IMR-90 (cell line): ENCODE measurements around the gene NHLRC2. TPM values are rescaled to one million over a fixed set of nuclear protein-coding genes. Genes with fewer than 3 reads are reported as not detected.

Experiments used
- ATAC-seq: fragments of 200-7000 bp; cut with Tn5 transposase; 2 replicates; pipeline ENCODE4 v1.9.1; 2020; ENCODE audit warnings: low read depth, mild to moderate bottlenecking, moderate library complexity
- BruUV-seq: library from RNA; stranded (reverse); fragments of 400-500 nt; replicated peaks from 2 replicates; lab custom pipeline; 2021; lab: Mats Ljungman, UMichigan
- CTCF ChIA-PET: fragments of 300-600 bp; formaldehyde crosslinking; extraction: SDS; loops from one replicate; lab custom pipeline; 2021; ENCODE audit warnings: antibody characterized with exemption; lab: Yijun Ruan, JAX
- POLR2A ChIA-PET: fragments of 300-600 bp; sonication (Branson Sonifier 250); formaldehyde crosslinking; loops from one replicate; lab custom pipeline; 2022; ENCODE audit warnings: antibody characterized with exemption; ENCODE audit not compliant: unreplicated experiment; lab: Charles Lee
- DNase-seq: peaks from one replicate; pipeline ENCODE4 v3.0.0; 2013
- H2AFZ ChIP-seq: replicated peaks from 2 replicates; pipeline ENCODE3; 2013; ENCODE audit warnings: low read length, mild to moderate bottlenecking; ENCODE audit not compliant: poor library complexity
- H2AK5ac ChIP-seq: 2 replicates; pipeline ENCODE4 v1.6.1; 2013; ENCODE audit warnings: low read depth, low read length, inconsistent platforms
- H2AK9ac ChIP-seq: replicated peaks from 2 replicates; pipeline ENCODE3; 2013; ENCODE audit warnings: mild to moderate bottlenecking, low read depth, low read length, moderate library complexity; ENCODE audit not compliant: poor library complexity
- H2BK120ac ChIP-seq: 2 replicates; pipeline ENCODE4 v1.6.1; 2013; ENCODE audit warnings: low read depth, low read length, inconsistent platforms
- H2BK15ac ChIP-seq: 3 replicates; pipeline ENCODE4 v1.6.1; 2013; ENCODE audit warnings: low read depth, low read length, inconsistent platforms
- H2BK20ac ChIP-seq: 2 replicates; pipeline ENCODE4 v1.6.1; 2013; ENCODE audit warnings: low read depth, mild to moderate bottlenecking, inconsistent platforms, low read length, moderate library complexity
- H2BK5ac ChIP-seq: 2 replicates; pipeline ENCODE4 v1.6.1; 2013; ENCODE audit warnings: mild to moderate bottlenecking, low read depth, low read length, inconsistent platforms; ENCODE audit not compliant: poor library complexity, severe bottlenecking
- H3K14ac ChIP-seq: replicated peaks from 2 replicates; pipeline ENCODE4 v1.6.1; 2013; ENCODE audit warnings: low read depth, low read length, inconsistent platforms
- H3K18ac ChIP-seq: 2 replicates; pipeline ENCODE4 v1.6.1; 2013; ENCODE audit warnings: low read depth, low read length, control low read depth
- H3K23ac ChIP-seq: 2 replicates; pipeline ENCODE4 v1.6.1; 2013; ENCODE audit warnings: low read depth, low read length, inconsistent platforms
- H3K27ac ChIP-seq: 2 replicates; pipeline ENCODE4 v1.5.1; 2013; ENCODE audit warnings: mild to moderate bottlenecking, control low read depth, low read length; ENCODE audit not compliant: insufficient read depth
- H3K27me3 ChIP-seq: 2 replicates; pipeline ENCODE4 v1.6.1; 2013; ENCODE audit warnings: low read length; ENCODE audit not compliant: control insufficient read depth, insufficient read depth
- H3K36me3 ChIP-seq: 2 replicates; pipeline ENCODE4 v1.6.1; 2013; ENCODE audit warnings: low read length, mixed read lengths; ENCODE audit not compliant: control insufficient read depth, insufficient read depth
- H3K4ac ChIP-seq: 2 replicates; pipeline ENCODE4 v1.6.1; 2013; ENCODE audit warnings: low read depth, low read length, inconsistent platforms
- H3K4me1 ChIP-seq: 2 replicates; pipeline ENCODE4 v1.6.1; 2013; ENCODE audit warnings: low read length, mixed read lengths; ENCODE audit not compliant: control insufficient read depth, insufficient read depth
- H3K4me2 ChIP-seq: 2 replicates; pipeline ENCODE4 v1.6.1; 2013; ENCODE audit warnings: low read depth, mild to moderate bottlenecking, control low read depth, low read length, moderate library complexity
- H3K4me3 ChIP-seq: 2 replicates; pipeline ENCODE4 v1.5.1; 2013; ENCODE audit warnings: low read depth, mild to moderate bottlenecking, control low read depth, low read length, moderate library complexity; ENCODE audit not compliant: insufficient read depth
- H3K56ac ChIP-seq: 2 replicates; pipeline ENCODE4 v1.6.1; 2013; ENCODE audit warnings: low read length, inconsistent platforms; ENCODE audit not compliant: insufficient read depth; ENCODE audit errors: extremely low read depth
- H3K79me1 ChIP-seq, 2 experiments: 2 replicates each; pipeline ENCODE4 v1.6.1; 2013; ENCODE audit warnings: low read length in 2 of 2, inconsistent platforms in 1 of 2, low read depth in 1 of 2
- H3K9ac ChIP-seq: 2 replicates; pipeline ENCODE4 v1.6.1; 2013; ENCODE audit warnings: low read depth, low read length, control low read depth
- H3K9me1 ChIP-seq: 2 replicates; pipeline ENCODE4 v1.6.1; 2013; ENCODE audit warnings: low read length, inconsistent platforms; ENCODE audit not compliant: insufficient read depth
- H3K9me3 ChIP-seq: 2 replicates; pipeline ENCODE4 v1.6.1; 2013; ENCODE audit warnings: low read length; ENCODE audit not compliant: control insufficient read depth, insufficient read depth
- H4K20me1 ChIP-seq: 2 replicates; pipeline ENCODE4 v1.6.1; 2013; ENCODE audit warnings: low read length, inconsistent platforms; ENCODE audit not compliant: insufficient read depth
- H4K5ac ChIP-seq: 2 replicates; pipeline ENCODE4 v1.6.1; 2013; ENCODE audit warnings: mild to moderate bottlenecking, low read depth, low read length, control low read depth
- H4K8ac ChIP-seq, 2 experiments: 2 replicates each; pipeline ENCODE4 v1.6.1; 2013; ENCODE audit warnings: low read depth in 2 of 2, low read length in 2 of 2, control low read depth in 1 of 2, inconsistent platforms in 1 of 2
- H4K91ac ChIP-seq: 2 replicates; pipeline ENCODE4 v1.6.1; 2013; ENCODE audit warnings: low read depth, low read length, inconsistent platforms; ENCODE audit not compliant: insufficient read depth
- CEBPB ChIP-seq: IDR thresholded peaks from 2 replicates; pipeline ENCODE4 v1.6.1; 2012; ENCODE audit warnings: low read depth, low read length, improper control_type of control experiment
- ELK1 ChIP-seq: fragments of 150-350 bp; IDR thresholded peaks from 2 replicates; pipeline ENCODE4 v1.6.1; 2016; ENCODE audit warnings: low read depth, mild to moderate bottlenecking, low read length, moderate library complexity, borderline replicate concordance
- MAZ ChIP-seq: IDR thresholded peaks from 2 replicates; pipeline ENCODE4 v1.6.1; 2012; ENCODE audit warnings: low read depth, mild to moderate bottlenecking, low read length, improper control_type of control experiment, moderate library complexity, borderline replicate concordance
- POLR2A ChIP-seq: IDR thresholded peaks from 2 replicates; pipeline ENCODE4 v1.6.1; 2012; ENCODE audit warnings: mild to moderate bottlenecking, low read depth, low read length
- RAD21 ChIP-seq: IDR thresholded peaks from 2 replicates; pipeline ENCODE4 v1.6.1; 2012; ENCODE audit warnings: low read length, improper control_type of control experiment
- WGBS, 2 experiments: methylation state at CpG; one replicate each; pipeline versions ENCODE4 v1.1.5 to v1.1.7; 2013; ENCODE audit warnings: missing lambda C conversion rate in 2 of 2; ENCODE audit not compliant: insufficient read length in 1 of 2; ENCODE audit errors: extremely low coverage in 2 of 2; 5-methylcytosine and 5-hydroxymethylcytosine counted together
- dilution Hi-C: fragments of 300-500 bp; cut with HindIII; formaldehyde crosslinking; loops from one replicate; pipeline ENCODE4 v1.14.3; 2018; ENCODE audit warnings: low sequenced_read_pairs; ENCODE audit not compliant: unreplicated experiment
- in situ Hi-C: fragments of 300-500 bp; cut with MboI; formaldehyde crosslinking; loops from 3 replicates; pipeline ENCODE4 v1.14.3; 2019; ENCODE audit warnings: low sequenced_read_pairs, inconsistent platforms, mixed read lengths
- intact Hi-C: fragments of 100-400 bp; cut with micrococcal nuclease; formaldehyde crosslinking; loops from 2 replicates; pipeline ENCODE4 v1.10.0; 2022
- polyA plus RNA-seq, 3 experiments: library from polyadenylated mRNA; depleted of rRNA; stranded (reverse); fragments of >200 nt; gene quantifications; 2 replicates each; pipeline ENCODE4 v1.2.3, GENCODE V29; 2012; ENCODE audit warnings: low replicate concordance in 1 of 3
- total RNA-seq: library from RNA; depleted of rRNA; stranded (reverse); fragments of >200 nt; gene quantifications from 2 replicates; pipeline ENCODE4 v1.2.3, GENCODE V29; 2012
- TF ChIP-seq, protein P1 (sequence below): conservative IDR thresholded peaks from 2 replicates; pipeline ENCODE4 v1.5.1; 2012; ENCODE audit warnings: mild to moderate bottlenecking, low read depth, low read length, improper control_type of control experiment

The NHLRC2 gene
- total and polyA plus RNA-seq, 2 of the 4 experiments (the other 2 are of a cell fraction) = 3.0 to 11.8 TPM

DNA sequence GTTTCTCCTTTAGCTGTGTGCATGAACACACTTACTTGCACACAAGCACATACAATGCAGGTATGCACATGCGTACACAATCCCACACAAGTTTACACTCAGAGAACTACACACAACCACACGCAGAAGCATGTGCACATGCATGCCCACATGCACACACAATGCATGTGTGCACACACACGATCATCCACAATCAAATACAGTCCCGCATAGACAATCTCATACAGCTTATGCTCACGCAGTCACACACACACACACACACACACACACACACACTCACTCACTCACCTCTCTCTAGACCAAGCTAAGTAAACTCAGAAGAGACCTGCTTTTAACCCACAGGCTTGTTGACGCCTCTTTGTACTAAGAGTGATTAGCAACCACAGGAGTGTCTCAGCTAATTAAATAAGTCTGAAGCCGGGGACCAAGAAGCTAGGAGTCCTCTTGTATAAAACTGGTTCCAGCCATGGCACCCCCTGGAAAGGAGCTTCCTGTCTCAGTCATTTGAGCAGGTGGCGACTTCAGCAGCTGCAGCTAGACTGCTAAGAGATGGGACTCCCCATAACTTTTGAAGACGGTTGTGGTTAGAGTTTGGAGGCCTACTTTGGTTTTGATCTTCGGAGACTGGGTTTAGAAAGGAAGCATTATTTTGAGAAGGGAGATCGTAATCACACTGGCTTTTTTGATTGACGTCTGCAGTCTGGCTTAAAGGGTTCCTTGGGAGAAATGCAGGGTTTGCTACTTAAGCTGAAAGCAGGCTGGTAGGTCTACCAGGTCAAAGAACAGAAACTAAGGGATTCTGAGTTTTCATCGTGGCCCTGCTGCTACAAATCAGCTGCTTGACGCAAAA is 106.9 kb downstream of the NHLRC2 start:
- H3K27ac ChIP-seq = no peak overlapping the region
- TF ChIP-seq CEBPB (no peak), RAD21 (no peak), POLR2A (no peak), ELK1 (no peak), MAZ (no peak)
- TF ChIP-seq, protein P1, sequence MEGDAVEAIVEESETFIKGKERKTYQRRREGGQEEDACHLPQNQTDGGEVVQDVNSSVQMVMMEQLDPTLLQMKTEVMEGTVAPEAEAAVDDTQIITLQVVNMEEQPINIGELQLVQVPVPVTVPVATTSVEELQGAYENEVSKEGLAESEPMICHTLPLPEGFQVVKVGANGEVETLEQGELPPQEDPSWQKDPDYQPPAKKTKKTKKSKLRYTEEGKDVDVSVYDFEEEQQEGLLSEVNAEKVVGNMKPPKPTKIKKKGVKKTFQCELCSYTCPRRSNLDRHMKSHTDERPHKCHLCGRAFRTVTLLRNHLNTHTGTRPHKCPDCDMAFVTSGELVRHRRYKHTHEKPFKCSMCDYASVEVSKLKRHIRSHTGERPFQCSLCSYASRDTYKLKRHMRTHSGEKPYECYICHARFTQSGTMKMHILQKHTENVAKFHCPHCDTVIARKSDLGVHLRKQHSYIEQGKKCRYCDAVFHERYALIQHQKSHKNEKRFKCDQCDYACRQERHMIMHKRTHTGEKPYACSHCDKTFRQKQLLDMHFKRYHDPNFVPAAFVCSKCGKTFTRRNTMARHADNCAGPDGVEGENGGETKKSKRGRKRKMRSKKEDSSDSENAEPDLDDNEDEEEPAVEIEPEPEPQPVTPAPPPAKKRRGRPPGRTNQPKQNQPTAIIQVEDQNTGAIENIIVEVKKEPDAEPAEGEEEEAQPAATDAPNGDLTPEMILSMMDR = no peak
- no peak overlapping the region for H3K4ac ChIP-seq
- no peak overlapping the region for H2BK5ac ChIP-seq
- H3K23ac ChIP-seq = no peak overlapping the region
- H3K79me1 ChIP-seq = no peaks in the 10 kb centered on the region
- no peak overlapping the region for H3K4me2 ChIP-seq
- no peak overlapping the region for H3K56ac ChIP-seq
- H3K9ac ChIP-seq = no peak overlapping the region
- no peak overlapping the region for H4K91ac ChIP-seq
- H3K9me1 ChIP-seq = peaks cover 10% of the 10 kb centered on the region; the same call in 1 of the 2 replicates
- no peak overlapping the region for H3K14ac ChIP-seq
- dilution Hi-C loops = no loop called here
- H3K18ac ChIP-seq = no peak overlapping the region
- CTCF ChIA-PET = interaction anchor here (0.6 kb wide), 1 partner anchor 197 kb away, joined by 3 read pairs; no protein-coding TSS in a partner anchor
- H3K4me1 ChIP-seq = peaks cover 15% of the 10 kb centered on the region
- DNase-seq (no peak), ATAC-seq (no peak)
- no peak overlapping the region for H2BK15ac ChIP-seq
- H3K27me3 ChIP-seq = peaks cover 6% of the 10 kb centered on the region; the same call in 1 of the 2 replicates
- no peaks in the 10 kb centered on the region for H3K9me3 ChIP-seq
- POLR2A ChIA-PET = no interaction called here
- intact Hi-C loops = no loop called here
- H4K5ac ChIP-seq = no peak overlapping the region
- H2BK20ac ChIP-seq = no peak overlapping the region
- WGBS, 2 experiments = 83% methylated on average over 6 of the region's 14 CpGs; no CpG with 5 or more reads in 1 of the 2 experiments
- no peaks in the 10 kb centered on the region for H3K36me3 ChIP-seq
- no peaks in the 10 kb centered on the region for H4K20me1 ChIP-seq
- no peak overlapping the region for H2AK5ac ChIP-seq
- no peak overlapping the region for H4K8ac ChIP-seq
- no peak overlapping the region for H2AK9ac ChIP-seq
- H2BK120ac ChIP-seq = no peak overlapping the region
- no peak overlapping the region for H2AFZ ChIP-seq
- BruUV-seq = no TSS peak
- H3K4me3 ChIP-seq = no peak overlapping the region
- in situ Hi-C loops = no loop called here
